Urinary bladder (tissue), 4 donors: Measurements from ENCODE around the gene APBA2. TPM values are rescaled to one million over a fixed set of nuclear protein-coding genes. Genes with fewer than 3 reads are reported as not detected.

Experiments
- DNase-seq: peaks from one replicate; pipeline ENCODE4 v3.0.0-alpha.2; 2015; ENCODE audit errors: extremely low spot score
- H3K27ac ChIP-seq: one replicate; pipeline ENCODE4 v1.5.1; 2013; ENCODE audit warnings: low read depth, mild to moderate bottlenecking, moderate library complexity
- H3K36me3 ChIP-seq: one replicate; pipeline ENCODE4 v1.6.1; 2013; ENCODE audit warnings: mild to moderate bottlenecking, moderate library complexity; ENCODE audit not compliant: insufficient read depth
- H3K4me1 ChIP-seq: one replicate; pipeline ENCODE4 v1.6.1; 2013; ENCODE audit warnings: mild to moderate bottlenecking, moderate library complexity; ENCODE audit not compliant: insufficient read depth
- H3K4me3 ChIP-seq: one replicate; pipeline ENCODE4 v1.5.1; 2013; ENCODE audit warnings: low read depth, low read length
- WGBS: extraction: QIAGEN DNeasy Blood & Tissue Kit; methylation state at CpG from one replicate; pipeline ENCODE4 v1.1.7; 2013; 5-methylcytosine and 5-hydroxymethylcytosine counted together
- polyA plus RNA-seq: library from polyadenylated mRNA; stranded (reverse); fragments of 200-250 nt; gene quantifications from one replicate; pipeline ENCODE4 v1.2.3, GENCODE V29; 2013
- total RNA-seq: library from RNA; depleted of rRNA; stranded (reverse); fragments of >200 nt; gene quantifications from one replicate; pipeline ENCODE4 v1.2.3, GENCODE V29; 2014
- donor health status: healthy with polysubstance abuse.
- donor health status: healthy.

APBA2 gene
- total and polyA plus RNA-seq, 2 donors: 4.2 to 12.8 TPM

DNA sequence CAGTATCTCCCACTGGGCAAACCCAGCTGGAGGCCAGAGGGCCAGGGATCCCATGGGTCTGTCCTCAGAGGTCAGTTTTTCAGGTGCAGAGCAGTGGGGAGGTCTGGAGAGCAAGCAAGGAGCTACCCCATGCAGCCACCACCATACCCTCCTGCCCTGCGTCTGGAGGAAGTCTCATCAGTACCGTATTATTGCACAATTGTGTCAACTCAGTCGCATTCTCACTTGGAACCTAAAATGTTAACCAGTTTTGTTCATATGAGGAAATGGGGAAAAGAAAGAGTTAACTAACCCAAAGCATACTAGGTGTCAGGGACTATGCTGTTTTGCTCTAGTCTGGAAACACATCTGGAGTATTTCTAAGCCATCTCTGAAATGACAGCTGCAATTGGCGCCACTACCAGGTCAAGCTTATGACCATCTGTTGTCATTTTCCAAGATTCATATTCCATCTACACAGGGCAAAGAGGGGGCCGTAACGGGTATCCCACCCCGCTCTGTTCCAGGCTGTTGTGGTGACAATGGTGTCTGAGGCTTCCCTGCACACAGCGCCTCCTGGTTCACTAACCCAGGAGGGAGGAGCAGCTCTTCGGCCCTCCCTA, 16.9 kb upstream of the APBA2 start:
- no peak for DNase-seq
- no peaks in the 10 kb centered on the region for H3K4me1 ChIP-seq
- H3K27ac ChIP-seq: no peak overlapping the region
- no peak overlapping the region for H3K4me3 ChIP-seq
- WGBS: 83% methylated on average over 9 of the region's 9 CpGs
- no peaks in the 10 kb centered on the region for H3K36me3 ChIP-seq

DNA sequence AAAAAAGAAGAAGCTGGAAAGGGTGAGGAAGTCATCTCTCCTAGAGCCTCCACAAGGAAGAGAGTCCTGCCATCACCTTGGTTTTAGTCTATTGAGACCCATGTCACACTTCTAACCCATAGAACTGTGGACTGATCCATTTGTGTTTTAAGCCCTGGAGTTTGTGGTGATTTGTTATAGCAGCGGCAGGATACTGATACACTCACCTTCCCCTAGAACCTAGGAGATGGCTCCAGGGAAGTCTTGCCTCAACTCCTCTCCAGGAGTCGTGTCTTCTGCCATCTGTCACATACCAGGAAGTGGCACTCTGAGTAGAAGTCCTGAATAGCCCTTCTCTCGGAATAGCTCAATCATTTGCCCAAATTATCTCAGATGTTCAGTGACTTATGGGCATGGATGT, 14.6 kb upstream of the APBA2 start:
- 89% methylated on average over 3 of the region's 3 CpGs for WGBS

DNA sequence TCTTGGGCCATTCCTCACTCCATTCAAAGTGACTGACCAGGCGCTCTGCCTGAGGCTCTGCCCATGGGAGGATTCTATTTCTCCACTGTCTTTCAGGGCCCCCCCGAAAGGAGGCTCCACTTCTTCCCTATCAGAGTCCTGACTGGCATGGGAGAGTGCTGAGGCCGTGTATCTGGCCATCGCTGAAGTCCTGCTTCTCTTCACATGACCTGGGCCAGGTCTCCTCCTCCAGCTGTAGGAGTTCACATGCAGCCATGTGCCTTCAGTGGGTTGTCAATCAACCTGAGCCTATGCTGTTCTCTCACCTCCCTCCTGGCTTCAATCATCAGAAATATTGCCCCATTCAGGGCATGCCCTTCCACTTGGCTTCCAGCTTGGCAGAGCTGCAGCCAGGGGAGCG, 12.8 kb upstream of the APBA2 start:
- DNase-seq: no peak
- H3K4me3 ChIP-seq: no peak overlapping the region
- H3K27ac ChIP-seq: no peak overlapping the region
- no peaks in the 10 kb centered on the region for H3K4me1 ChIP-seq
- H3K36me3 ChIP-seq: no peaks in the 10 kb centered on the region
- WGBS: 95% methylated on average over 5 of the region's 5 CpGs

More for the DNA sequence above, 14.6 kb upstream of the APBA2 start:
- Histone ChIP-seq H3K36me3 (no peaks in the 10 kb centered on the region), H3K4me3 (no peak overlapping the region), H3K27ac (no peak overlapping the region), H3K4me1 (no peaks in the 10 kb centered on the region)
- DNase-seq: no peak

DNA sequence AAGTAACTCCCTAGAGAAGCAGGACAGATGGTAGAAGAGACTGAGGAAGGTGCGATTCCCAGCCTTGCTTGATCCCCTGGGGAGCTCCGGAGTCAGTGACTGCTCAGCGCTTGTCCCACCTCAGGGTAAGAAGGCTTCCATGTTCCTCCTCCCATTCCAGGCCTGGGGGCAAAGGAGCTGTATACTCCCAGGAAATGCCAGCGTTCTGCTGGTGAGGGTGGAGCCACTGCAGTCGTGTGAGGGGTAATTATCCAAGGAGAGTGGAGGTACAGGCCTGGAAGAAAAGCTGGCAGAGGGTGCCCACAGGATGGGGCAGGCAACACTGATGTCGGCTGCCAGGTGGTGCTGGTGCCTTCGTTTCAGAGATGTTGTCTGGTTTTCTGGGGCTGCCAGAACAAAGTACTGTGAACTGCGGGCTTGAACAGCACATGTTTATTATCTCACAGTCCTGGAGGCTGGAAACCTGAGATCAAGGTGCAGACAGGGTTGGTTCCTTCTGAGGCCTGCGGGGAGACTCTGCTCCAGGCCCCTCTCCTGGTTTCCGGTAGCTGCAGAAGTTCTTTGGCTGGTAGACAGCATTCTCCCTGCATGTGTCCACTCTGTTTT, 12.1 kb upstream of the APBA2 start:
- DNase-seq: no peak
- Histone ChIP-seq H3K4me1 (no peaks in the 10 kb centered on the region), H3K27ac (no peak overlapping the region), H3K4me3 (no peak overlapping the region), H3K36me3 (no peaks in the 10 kb centered on the region)
- WGBS: 52% methylated on average over 10 of the region's 10 CpGs

DNA sequence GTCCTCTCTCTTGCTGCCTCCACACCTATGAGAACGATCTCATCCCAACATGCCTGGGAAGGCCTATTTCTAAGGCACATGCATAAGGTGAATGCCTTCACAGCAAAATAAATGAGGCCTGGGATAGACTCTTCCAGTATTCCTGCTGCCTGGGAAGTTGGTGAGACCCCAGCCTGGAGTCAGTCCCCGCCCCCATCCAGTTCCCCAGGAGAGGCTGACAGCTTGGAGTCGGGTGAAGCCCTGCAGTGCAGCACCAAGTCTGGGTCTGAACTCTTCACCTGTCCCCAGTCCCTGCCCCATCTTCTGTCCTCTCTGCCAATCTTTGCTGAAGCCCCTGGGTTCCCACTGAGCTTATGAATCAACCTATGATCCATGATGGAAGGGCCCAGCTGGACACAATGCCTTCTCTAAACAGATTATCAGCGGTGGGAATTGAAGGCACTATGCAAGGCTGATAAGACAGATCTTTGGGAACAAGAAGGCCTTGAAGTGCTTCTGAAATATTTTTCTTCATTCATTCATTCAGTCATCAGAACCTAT, 10.2 kb upstream of the APBA2 start:
- 81% methylated on average over 4 of the region's 4 CpGs for WGBS
- DNase-seq: no peak
- Histone ChIP-seq H3K4me3 (no peak overlapping the region), H3K36me3 (no peaks in the 10 kb centered on the region), H3K27ac (no peak overlapping the region), H3K4me1 (no peaks in the 10 kb centered on the region)

DNA sequence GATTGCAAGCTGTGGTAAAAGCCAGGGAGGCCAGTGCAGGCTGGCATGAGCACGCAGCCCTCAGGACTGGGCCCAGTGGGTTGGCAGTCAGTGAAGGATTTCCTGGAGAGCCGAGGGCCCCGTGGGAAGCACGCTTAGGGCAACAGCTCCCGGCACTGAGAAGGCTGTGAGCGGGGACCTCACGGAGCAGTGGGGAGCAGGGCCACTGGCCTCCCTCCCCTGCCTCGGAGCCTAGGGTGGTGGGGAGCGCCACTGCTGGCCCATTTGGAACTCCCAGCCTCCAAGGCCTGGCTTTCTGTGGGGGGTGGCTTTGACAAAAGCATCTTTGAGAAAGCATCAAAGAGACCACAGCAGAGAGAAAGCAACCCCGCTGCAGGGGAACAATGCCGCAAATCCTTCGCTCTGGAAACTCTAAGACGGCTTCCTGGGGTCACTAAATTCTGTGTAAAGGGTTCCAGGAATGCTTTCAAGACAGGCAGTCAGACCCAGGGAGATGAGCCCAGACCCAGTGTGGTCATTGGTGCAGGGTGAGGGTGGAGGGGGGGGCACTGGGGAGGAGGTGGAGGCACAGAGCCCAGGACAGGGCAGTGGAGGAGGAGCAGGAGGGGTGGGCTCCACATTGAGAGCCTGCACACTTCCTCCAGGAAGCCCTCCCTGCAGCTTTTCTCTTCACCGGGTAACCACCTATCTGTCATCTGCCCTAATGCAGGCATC, 9.5 kb upstream of the APBA2 start:
- no peaks in the 10 kb centered on the region for H3K36me3 ChIP-seq
- 77% methylated on average over 14 of the region's 14 CpGs for WGBS
- no peak for DNase-seq
- no peak overlapping the region for H3K27ac ChIP-seq
- H3K4me3 ChIP-seq: no peak overlapping the region
- no peaks in the 10 kb centered on the region for H3K4me1 ChIP-seq

- no peak overlapping the region for H3K27ac ChIP-seq
- DNase-seq: no peak
- H3K36me3 ChIP-seq: no peaks in the 10 kb centered on the region
- 92% methylated on average over 8 of the region's 8 CpGs for WGBS
- H3K4me1 ChIP-seq: no peaks in the 10 kb centered on the region
- H3K4me3 ChIP-seq: no peak overlapping the region
Observed at GRCh38 chr15:28876845-28877185, 9.0 kb upstream of the APBA2 start.

DNA sequence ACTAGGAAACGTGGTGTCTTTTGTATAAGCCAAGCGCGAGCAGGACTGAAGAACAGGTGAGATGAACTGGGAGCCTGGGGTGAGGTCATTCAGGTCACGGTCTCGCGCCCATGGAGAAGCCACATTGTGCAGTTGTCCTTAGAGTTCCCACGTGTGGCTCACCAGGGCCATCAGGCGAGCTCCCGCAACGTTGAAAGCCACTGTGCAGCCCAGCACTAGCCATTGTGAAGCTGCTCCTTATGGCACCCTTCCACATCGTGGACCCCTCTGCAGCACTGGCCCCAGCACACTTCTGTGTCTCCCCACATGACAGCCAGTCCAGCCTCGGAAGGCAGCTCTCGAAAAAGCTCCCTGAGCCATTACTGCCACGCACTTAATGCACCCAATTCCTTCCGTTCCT, 7.6 kb upstream of the APBA2 start:
- Histone ChIP-seq H3K4me1 (no peaks in the 10 kb centered on the region), H3K27ac (no peak overlapping the region), H3K4me3 (no peak overlapping the region), H3K36me3 (no peaks in the 10 kb centered on the region)
- WGBS: 91% methylated on average over 15 of the region's 15 CpGs
- no peak for DNase-seq

GRCh38 chr15:28879551-28879950, 6.2 kb upstream of the APBA2 start:
- Histone ChIP-seq H3K36me3 (no peaks in the 10 kb centered on the region), H3K4me3 (no peak overlapping the region), H3K27ac (no peak overlapping the region), H3K4me1 (no peaks in the 10 kb centered on the region)
- 92% methylated on average over 9 of the region's 9 CpGs for WGBS
- no peak for DNase-seq

DNA sequence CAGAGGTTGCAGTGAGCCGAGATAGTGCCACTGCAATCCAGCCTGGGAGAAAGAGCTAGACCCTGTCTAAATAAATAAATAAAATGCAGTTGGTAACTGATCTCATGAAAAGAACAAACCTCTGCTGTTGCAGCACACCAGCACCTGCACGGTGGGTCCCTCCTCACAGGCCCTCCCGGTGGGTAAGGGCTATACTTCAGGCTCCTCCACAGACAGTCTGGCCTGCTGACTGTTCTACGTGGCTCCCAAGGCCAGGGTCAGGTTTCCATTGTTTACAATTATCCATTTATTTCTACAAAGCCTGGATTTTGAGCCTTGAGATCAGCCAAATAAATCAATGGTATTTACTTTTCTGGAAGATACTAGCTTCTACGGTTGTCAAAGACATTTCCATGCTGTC, 5.1 kb upstream of the APBA2 start:
- no peaks in the 10 kb centered on the region for H3K36me3 ChIP-seq
- DNase-seq: no peak
- H3K27ac ChIP-seq: no peak overlapping the region
- no peaks in the 10 kb centered on the region for H3K4me1 ChIP-seq
- WGBS: 70% methylated on average over 5 of the region's 5 CpGs
- no peak overlapping the region for H3K4me3 ChIP-seq

DNA sequence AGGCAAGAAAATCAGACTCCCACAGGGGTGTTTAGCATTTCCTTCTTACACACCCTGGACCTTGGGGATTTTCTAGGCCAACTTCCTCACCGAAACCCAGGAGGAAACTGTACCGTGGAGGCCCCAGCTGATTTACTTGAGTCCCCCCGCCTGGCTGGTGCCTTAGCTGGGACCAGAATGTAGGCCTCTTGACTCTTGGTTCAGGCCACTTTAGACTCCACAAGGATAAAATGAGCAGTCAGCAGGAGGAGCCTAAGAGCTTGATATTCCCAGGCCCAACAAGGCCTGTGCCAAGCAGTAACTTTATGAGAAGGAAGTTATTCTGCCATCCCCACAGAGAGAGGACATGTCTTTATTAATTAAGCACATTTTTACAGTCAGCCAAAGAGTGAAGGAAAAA, 4.6 kb upstream of the APBA2 start:
- Histone ChIP-seq H3K27ac (no peak overlapping the region), H3K4me3 (no peak overlapping the region), H3K4me1 (no peaks in the 10 kb centered on the region), H3K36me3 (no peaks in the 10 kb centered on the region)
- WGBS: 52% methylated on average over 3 of the region's 3 CpGs
- DNase-seq: no peak

GRCh38 chr15:28881600-28881999, 4.2 kb upstream of the APBA2 start:
- Histone ChIP-seq H3K4me3 (no peak overlapping the region), H3K4me1 (no peaks in the 10 kb centered on the region), H3K36me3 (no peaks in the 10 kb centered on the region), H3K27ac (no peak overlapping the region)
- 95% methylated on average over 1 of the region's 1 CpG for WGBS
- no peak for DNase-seq

DNA sequence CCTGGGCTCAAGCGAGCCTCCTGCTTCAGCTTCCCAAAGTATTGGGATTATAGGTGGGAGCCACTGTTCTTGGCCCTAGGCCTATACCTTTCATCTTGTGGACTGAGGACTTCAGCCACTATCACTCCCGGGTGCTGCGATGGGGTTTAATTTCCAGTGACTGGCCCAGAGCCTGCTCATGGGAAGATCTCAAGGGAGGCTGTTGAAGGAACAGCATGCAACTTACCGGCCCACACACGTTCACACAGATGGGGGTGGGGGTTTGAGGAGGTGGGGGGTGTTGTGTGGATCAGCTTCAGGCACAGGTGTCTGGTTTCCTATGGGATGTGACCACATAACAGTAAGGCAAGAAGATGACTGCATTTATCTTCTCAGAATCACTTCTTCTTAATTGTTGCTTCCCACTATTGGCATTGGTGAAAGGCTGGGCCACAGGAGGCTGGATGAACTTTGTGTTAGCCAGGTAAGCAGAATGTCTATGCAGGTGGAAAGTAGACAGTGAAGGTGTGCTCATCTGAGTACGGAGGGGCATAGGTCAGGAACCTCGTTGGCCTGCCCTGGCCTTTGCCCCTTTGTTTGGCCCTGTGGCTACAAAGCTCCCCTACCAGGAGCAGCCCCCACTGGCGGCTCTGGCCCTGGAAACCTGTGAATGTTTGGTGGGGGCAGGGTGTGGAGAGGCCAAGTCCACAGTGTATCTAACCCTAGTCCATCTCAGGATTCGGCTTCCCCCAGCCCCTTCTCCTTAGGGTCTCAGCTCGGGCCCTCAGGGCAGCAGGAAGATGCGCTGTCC, 1.4 kb upstream of the APBA2 start:
- H3K4me1 ChIP-seq: no peaks in the 10 kb centered on the region
- no peak overlapping the region for H3K27ac ChIP-seq
- no peak overlapping the region for H3K4me3 ChIP-seq
- no peak for DNase-seq
- WGBS: 94% methylated on average over 11 of the region's 11 CpGs
- no peaks in the 10 kb centered on the region for H3K36me3 ChIP-seq
